GM21515 (cell line): ENCODE data around the gene NR1H4.
A peak's percentile ranks its signal among the peaks of the same experiment; 100 is the strongest.
"Not testable (repeated sequence)": the region's sequence is repeated elsewhere in the genome, so short reads cannot be mapped to it uniquely, and the experiment has no call there.

Experiments
- ATAC-seq: cut with Tn5 transposase; IDR thresholded peaks from one replicate; pipeline ENCODE4 v1.9.1; 2021; ENCODE audit not compliant: unreplicated experiment

Gene NR1H4

GRCh38 chr12:100564905-100565467, 91.3 kb downstream of the NR1H4 start:
- ATAC-seq = no peak

- ATAC-seq = no peak
These were observed 92.4 kb downstream of the NR1H4 start for GRCh38 chr12:100565987-100566545.

- ATAC-seq = peak; percentile 94
These were observed 93.4 kb downstream of the NR1H4 start for GRCh38 chr12:100566887-100567637.

- ATAC-seq = peak; percentile 35
These were observed 94.3 kb downstream of the NR1H4 start for GRCh38 chr12:100567945-100568344.

- no peak for ATAC-seq
These were observed 98.5 kb downstream of the NR1H4 start for GRCh38 chr12:100572184-100572583.

GRCh38 chr12:100573292-100574186, 99.9 kb downstream of the NR1H4 start, which contains the start of gene GAS2L3:
Gene GAS2L3 (plus strand): TSS chr12:100573684. CDS start chr12:100594905, 21,221 bp downstream.
- ATAC-seq = peak; percentile 98

GRCh38 chr12:100574187-100575074, 100.8 kb downstream of the NR1H4 start:
- ATAC-seq = no peak

GRCh38 chr12:100576331-100577036, 102.8 kb downstream of the NR1H4 start:
- no peak for ATAC-seq

- ATAC-seq = no peak
These were observed 105.3 kb downstream of the NR1H4 start for GRCh38 chr12:100578923-100579322.

- no peak for ATAC-seq
These were observed 106.2 kb downstream of the NR1H4 start for GRCh38 chr12:100579844-100580243.

- no peak for ATAC-seq
These were observed 110.6 kb downstream of the NR1H4 start for GRCh38 chr12:100584256-100584655.

- ATAC-seq = no peak
These were observed 118.3 kb downstream of the NR1H4 start for GRCh38 chr12:100591979-100592378.

- no peak for ATAC-seq
These were observed 119.8 kb downstream of the NR1H4 start for GRCh38 chr12:100593490-100593889.

GRCh38 chr12:100601626-100602025, 128.0 kb downstream of the NR1H4 start:
- no peak for ATAC-seq

- ATAC-seq = not testable (repeated sequence)
These were observed 129.3 kb downstream of the NR1H4 start for GRCh38 chr12:100602997-100603396.

GRCh38 chr12:100608776-100609175, 135.1 kb downstream of the NR1H4 start:
- ATAC-seq = no peak

GRCh38 chr12:100610666-100611430, 137.2 kb downstream of the NR1H4 start:
- ATAC-seq = no peak

- ATAC-seq = no peak
These were observed 138.9 kb downstream of the NR1H4 start for GRCh38 chr12:100612606-100613005.
